Fibroblast of skin of abdomen (primary cell): ENCODE measurements around the gene CNOT8.
A peak's percentile ranks its signal among the peaks of the same experiment; 100 is the strongest.
"Not testable (repeated sequence)": the region's sequence is repeated elsewhere in the genome, so short reads cannot be mapped to it uniquely, and the experiment has no call there.

ENCODE experiments used
- DNase-seq: peaks from one replicate; pipeline ENCODE4 v3.0.0-alpha.2; 2013

CNOT8 gene

DNA sequence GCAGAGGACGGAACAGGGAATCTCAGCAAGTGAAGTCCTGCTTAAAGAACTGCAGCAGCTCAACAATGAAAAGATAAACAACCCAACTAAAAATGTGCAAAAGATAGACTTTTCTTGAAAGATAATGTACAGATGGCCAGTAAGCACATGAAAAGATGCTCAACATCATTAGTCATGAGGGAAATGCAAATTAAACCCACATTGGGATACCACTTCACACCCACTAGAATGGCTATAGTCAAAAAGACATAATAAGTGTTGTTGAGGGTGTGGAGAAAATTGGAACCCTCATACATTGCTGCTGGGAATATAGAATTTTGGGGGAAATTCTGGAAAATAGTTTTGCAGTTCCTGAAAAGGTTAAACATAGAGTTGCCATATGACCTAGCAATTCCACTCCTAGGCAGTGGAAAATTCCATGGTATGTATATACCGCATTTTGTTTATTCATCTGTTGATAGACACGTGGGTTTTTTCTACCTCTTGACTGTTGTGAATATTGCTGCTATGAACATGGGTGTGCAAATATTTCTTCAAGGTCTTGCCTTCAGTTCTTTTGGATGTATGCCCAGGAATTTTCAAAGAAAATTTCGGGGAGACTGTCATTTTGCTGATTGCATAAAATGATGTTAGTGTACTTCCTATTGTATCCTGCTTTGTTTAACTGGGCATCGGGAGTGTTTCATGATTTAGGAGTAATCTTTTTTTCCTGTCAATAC, 7.2 kb downstream of the CNOT8 start:
- DNase-seq, result peak; percentile 18

DNA sequence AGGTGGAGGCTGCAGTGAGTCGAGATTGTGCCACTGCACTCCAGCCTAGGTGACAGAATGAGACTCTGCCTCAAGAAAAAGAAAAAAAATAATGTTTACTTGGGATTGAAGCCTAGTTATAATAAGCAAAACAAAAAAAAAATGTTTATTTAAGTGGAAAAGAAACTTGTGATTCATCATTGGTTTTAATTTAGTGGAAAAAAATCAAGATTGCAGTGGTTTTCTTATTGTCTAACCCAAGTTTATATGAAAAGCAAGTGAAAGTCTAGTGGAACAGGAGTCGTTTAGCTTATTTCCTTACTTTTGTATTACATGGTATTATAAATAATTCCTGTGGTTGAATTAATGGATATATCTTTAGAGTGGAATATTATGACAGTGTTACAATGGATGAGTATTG, 8.4 kb downstream of the CNOT8 start:
- DNase-seq, result no peak

DNA sequence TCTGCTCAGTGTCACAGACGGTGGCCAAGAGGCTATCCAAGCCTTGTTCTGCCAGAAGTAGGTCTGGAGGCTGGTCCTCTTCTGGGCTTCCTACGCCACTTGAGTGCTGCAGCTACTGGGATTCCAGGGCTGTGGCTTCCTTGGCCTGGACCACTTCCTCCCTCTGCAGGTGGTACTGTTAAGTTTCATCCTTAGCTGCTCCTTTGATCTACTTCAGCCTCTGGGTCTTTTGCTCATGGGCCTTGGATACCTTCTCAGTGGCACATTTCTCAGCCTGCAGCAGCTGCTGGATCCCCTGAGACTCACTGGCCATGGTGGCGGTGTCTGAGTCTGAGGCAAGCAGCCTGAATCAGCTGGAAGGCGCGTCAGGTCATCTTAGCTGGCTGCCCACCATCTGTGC, 10.3 kb downstream of the CNOT8 start:
- DNase-seq, result no peak

DNA sequence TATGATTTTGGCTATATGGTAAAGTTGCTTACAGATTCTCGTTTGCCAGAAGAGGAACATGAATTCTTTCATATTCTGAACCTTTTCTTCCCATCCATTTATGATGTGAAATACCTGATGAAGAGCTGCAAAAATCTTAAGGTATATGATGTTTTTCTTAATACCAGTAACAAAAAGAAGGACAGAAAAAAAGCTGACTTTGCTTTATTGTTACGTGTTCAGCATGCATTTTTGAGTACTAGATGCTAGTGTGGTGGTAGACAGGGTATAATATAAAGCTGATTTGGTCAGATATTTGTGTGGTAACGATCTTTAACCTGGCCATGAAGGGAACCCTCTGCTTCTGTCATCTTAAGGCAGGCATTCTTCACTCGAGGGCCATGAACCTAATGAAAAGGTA, 13.3 kb downstream of the CNOT8 start:
- DNase-seq, result no peak

DNA sequence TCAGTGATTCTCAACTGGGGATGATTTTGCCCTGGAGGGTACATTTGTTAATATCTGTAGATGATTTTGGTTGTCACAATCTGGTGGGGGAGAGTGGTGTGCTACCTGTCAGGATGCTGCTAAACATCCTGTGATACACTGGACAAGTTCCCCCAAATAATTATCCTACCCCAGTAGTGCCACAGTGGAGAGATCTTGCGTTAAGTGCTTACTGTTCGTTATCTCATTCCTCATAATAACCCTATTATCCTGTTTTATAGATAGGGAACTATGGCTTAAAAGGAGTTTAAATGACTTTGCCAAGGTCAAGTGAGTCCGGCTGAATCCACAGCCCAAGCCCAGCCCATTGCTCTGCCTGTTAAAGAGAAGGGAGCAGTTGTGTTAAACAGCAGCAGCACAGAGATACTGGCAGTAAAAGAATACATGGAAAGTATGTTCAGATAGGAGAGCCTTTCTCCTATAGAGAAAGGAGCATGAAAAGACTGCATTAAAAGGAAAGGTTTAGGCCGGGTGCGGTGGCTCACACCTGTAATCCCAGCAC, 15.4 kb downstream of the CNOT8 start:
- no peak for DNase-seq

DNA sequence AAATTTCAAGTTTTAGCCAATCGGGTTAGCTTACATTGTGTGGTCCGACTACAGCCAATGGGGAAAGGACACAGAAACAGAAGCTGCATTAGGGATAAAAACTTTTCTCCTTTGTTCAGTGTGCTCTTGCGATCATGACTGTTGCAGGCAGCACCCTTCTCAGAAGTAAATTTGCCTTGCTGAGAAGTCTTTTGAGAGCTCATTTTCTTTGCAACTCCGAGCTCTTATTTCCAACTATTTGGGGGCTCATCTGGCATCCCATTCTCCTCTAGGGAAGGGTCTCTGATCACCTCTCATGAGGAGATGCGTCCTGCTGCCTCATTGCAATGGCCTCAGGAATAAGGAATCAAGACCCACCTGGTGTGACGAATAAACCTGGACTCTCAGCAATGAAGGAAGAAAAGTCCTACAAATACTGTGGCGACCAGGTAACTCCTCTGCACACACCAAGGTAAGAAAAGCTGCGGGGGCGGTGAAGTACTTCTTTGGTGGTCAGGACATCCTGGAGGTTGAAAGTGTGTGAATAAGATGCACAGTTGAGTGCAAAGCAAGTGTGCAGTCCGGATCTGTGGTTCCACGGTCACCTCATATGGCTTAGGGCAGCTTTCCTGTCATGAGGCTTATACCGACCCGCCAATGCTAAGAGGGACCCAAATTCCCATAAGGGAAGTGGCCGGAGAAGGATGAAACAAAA, 20.4 kb downstream of the CNOT8 start:
- DNase-seq, result no peak

DNA sequence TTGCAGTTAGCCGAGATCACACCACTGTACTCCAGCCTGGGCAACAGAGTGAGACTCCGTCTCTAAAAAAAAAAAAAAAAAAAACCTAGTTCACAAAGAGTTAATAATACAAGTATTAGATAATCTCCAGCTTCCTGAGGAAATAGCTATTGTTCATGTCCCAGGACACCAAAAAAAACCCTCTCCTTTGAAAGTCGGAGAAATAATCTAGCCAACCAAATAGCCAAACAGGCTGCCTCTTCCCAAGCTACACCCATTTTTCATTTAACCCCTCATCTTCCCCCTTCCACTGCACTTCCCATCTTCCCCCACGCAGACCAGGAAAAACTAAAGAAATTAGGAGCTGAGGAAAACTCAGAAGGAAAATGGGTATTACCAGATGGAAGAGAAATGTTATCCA, 23.6 kb downstream of the CNOT8 start:
- no peak for DNase-seq

DNA sequence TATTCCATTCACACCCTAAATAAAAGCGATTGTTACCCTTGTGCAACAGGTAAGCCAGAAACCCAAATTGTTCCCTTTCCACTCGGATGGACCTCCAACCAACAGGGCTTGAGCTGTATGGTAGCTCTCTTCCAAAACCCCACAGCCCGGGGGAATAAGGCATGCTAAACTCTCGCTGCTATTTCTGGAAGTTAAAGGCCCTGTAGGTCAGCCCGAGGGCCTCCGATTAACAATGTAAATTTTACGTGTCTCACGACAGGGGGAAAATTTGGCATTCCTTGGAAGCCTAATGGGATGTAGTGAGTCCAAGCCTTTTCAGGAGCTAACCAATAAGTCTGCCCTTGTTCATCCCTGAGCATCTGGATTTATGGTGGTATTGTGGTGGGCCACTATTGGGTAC, 26.0 kb downstream of the CNOT8 start:
- no peak for DNase-seq

DNA sequence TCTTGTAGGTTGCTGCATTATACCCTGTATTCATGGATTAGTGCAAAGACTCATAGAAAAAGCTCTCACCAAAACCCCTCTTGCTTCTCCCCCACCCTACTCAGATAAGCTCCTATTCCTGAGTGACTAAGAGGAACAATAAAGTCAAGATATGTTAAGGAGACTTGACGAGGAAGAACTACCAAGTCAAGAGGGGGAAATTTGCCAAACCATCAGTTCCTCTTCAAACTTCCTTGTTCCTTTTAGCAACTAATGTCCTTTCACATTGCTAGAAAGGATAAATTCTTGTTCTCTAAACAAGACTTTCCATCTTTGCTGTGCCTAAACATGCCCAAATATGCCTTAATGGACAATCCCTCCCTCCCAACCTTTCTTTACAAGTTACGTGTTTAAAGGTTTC, 27.0 kb downstream of the CNOT8 start:
- no peak for DNase-seq

DNA sequence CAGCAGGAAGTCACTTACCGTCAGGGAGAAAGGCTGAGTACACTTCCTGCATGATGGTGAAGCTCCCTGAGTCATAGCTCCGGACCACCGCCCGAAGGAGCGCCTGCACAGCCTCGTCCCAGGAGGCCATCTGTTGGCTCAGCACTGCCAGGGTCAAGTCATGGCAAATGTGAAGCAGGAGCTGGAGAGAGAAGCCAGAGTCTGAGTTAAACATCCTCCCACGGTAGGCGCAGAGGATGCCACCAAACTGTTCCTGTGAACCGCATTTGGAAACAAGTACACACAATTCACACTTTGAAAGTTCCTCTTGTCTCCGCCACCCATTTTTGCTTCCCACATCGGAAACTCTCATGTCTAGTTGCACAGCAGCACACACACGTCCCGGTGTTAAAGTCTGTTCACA, 33.9 kb downstream of the CNOT8 start:
- no peak for DNase-seq

DNA sequence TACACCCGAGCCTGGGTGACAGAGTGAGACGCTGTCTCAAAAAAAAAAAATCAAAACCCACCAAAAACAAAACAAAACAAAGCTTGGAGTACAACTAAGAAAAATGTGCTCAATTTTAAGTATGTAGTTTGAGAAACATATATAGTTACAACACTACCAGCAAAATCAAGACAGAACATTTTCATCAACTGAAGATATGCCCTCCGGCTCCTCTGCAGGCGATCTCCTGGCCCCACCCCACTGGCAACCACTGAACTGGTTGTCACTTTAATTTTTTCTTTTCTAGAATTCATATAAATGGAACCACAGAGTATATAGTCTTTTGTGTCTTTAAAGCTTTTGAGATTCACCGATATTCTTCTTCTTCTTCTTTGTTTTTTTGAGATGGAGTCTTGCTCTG, 35.0 kb downstream of the CNOT8 start:
- no peak for DNase-seq

DNA sequence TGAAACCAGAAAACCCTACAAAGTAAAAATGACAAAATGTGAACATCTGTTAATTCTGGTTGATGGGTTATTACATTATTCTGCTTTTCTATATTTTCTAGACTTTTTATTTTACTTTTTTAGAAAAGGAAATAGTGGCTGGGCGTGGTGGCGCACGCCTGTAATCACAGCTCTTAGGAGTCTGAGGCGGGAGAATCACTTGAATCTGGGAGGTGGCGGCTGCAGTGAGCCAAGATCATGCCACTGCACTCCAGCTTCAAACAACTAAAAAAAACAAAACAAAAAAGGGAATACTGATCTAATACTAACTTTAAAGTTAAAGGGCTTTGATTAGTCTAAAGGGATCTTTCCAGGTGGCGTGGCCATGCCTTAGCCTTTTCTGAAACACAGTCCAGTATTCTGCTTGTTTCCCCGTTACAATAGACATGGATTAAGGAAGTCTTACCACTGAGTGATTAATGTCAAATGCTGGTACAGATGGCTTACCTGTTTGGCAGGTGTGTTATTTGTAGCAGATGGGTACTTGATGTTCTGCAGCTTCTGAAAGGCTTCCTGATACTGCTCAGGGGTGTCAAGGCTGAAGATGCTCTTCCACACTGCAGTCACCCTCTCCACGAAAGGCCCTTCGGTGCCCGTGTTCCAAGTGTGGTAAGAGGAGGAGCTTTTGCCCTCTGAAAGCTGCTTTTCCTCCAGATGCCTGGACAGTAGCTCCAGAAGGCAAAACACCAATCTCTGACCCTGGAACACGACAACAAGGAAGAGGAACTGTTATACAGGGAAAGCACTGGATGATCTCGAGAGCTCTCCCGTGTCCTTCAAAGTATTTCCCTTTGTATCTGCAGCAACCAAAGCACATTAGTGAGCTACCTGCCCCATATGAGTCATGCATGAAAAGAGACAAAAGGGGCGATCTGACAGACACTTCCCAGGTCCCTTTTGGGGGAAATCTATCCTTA, 37.5 kb downstream of the CNOT8 start:
- DNase-seq, result no peak

DNA sequence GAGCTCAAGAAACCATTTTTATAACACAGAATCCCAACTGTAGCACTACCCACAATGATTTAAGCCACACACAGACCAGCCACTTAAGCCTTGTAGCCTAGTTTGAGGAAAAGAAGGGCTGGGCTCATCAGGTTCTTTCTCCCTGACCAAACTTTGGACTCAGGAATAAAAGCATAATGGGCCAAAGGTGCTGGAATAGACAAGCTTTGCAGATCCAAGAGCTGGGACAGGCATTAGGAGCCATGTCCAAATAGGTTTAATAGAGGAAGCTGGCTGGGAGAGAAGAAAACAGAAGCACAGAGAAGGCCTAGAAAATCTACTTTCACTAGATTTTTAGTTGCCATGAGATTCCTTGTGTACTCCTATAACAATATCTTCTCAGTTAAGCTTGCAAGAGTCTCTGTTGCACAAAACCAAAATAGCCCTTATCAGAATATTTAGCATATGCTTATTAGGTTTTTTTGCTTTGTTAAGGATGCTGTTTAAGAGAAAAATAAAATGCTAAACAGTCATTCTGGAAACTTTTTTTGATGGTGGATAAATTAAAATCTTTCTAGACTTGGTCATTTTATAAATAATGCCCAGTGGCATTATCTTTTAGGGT, 38.2 kb downstream of the CNOT8 start:
- DNase-seq, result no peak

DNA sequence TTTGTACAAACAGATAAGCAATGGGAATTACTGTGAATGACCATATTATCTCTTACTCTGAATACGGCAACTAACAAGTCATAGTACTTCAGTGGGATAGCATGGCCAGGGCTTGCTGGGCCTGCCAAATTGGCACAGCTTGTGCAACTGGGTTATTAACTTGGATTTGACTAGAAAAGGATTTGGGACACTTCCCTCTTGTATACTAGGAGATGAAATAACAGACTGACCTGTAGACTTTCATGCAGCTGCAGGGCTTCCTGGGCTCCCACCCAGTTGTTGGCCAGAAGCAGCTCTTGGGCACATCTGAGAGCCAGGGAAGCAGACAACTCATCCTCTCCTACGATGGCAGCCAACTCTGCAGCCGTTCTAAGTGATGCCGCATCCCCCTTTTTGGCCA, 39.8 kb downstream of the CNOT8 start:
- no peak for DNase-seq

DNA sequence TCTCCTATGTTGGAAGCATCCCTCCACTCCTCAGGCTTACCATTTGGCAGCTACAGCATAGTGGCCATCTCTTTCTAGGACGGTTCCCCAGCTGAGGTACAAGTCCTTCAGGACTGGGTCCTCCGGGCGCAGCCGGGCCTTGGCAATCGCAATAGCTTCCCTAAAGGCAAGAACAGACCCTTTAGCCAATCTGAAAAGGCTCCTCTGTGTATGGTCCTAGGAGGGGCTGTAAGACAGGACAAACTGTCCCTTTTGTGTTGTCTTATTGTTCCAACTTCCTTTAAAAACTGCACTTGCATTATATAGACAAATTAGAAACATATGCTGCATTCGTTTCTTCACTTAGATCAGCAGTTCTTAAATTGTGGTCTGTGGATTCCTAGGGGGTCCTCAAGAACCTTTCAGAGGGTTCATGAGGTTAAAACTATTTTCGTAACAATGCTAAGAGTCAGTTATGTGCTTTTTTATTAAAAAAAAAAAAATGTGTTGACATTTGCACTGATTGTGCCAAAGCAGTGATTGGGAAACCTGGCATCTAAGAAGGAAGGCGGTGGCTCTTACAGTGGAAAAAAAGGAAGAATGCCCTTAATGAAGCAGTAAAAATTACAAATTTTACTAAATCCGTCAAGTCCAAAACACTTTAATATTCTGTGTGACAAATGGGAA, 40.9 kb downstream of the CNOT8 start:
- DNase-seq, result peak; percentile 10

DNA sequence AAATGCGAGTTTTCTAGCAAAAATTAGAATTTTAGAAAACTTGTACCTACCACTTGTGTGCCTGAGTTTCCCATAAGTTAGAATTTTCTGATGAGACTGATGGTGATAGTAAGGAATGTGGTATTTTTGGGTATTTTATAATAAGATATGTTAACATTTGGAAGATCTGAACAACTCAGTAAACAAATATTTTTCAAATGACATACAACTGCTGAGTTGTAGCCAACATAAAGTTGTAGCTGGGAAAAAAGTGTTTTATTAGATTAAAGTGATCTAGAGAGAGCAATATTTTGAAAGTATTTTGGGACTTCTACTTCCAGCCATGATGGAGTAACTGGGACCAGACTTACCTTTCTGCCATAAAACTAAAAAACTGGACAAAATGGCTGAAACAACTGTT, 41.6 kb downstream of the CNOT8 start:
- no peak for DNase-seq

DNA sequence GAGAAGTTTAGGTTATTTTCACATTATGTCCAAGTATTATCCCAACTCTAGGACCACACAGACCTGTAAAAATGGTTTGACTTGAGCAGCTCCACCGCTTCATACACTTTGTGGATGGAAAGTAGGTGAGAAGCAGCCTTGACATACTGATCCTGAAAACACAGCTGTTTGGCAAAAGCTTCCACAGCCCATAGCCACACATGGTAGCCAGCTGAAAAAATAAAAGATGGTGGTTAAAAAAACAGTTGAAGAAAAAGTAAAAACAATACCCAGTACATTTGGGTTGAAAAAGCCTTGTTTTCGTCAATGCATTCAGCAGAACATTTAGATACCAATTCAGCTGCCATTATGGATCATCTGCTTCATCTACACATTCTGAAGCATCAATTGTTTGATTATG, 42.8 kb downstream of the CNOT8 start:
- peak; percentile 32 for DNase-seq

DNA sequence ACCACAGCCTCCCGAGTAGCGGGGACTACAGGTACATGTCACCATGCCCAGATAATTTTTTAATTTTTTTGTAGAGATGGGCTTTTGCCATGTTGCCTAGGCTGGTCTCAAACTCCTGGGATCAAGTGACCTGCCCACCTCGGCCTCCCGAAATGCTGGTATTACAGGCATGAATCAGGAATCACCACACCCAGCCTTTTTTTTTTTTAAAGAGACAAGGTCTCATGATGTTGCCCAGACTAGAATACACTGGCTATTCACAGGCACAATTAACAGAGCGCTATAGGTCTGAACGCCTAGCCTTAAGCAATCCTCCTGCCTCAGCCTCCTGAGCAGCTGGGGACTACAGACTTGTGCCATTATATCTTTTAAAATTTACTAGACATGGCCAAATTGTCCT, 43.5 kb downstream of the CNOT8 start:
- DNase-seq, result no peak

DNA sequence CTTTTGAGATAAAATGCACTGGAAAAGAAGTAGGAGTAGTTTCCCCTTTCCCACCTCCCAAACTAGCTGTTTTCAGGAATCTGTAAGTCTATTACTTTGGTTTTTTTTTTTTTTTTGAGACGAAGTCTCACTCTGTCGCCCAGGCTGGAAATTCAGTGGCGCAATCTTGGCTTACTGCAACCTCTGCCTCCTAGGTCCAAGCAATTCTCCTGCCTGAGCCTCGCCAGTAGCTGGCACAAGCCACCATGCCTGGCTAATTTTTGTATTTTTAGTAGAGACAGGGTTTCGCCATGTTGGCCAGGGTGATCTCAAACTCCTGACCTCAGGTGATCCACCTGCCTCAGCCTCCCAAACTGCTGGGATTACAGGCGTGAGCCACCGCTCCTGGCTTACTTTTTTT, 47.2 kb downstream of the CNOT8 start:
- DNase-seq, result not testable (repeated sequence)

DNA sequence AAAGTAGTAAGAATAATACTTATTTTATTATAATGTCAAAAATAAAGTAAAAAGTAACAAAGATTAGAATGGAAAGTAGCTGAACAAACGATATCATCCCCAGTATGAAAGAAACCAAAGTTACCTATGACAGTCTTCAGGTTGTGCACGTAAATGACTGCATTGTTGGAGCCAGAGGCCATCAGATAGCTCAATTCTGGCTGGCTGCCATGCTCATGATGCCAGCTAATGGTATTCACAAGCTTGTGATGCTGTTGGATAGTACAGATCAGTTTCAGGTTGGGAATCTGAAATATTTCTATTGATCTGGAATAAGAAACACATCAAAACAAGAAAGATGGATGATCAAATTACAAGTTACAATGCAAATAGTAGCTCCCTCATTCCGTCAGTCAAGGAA, 58.4 kb downstream of the CNOT8 start:
- DNase-seq, result no peak

DNA sequence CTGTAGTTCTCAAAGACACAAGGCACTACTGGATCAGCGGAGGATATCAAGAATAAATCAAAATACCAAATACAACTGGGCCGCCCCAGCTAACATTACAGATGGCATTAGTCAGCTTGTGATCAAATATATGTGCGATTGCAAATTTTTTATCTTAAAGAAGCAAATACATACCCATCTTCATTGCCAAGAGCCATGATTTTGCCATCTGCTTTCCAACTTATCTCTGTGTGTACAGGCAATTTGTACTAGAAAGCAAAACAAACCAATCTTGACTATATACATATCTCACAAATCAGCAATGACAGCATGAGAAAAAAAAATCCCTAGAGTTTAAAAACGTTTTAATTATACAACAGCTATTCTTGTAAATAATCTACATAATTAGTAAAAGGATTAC, 59.3 kb downstream of the CNOT8 start:
- DNase-seq, result no peak
